ENCODE results near the gene MYRF.
A peak's percentile ranks its signal among the peaks of the same experiment; 100 is the strongest.

MYRF gene

DNA sequence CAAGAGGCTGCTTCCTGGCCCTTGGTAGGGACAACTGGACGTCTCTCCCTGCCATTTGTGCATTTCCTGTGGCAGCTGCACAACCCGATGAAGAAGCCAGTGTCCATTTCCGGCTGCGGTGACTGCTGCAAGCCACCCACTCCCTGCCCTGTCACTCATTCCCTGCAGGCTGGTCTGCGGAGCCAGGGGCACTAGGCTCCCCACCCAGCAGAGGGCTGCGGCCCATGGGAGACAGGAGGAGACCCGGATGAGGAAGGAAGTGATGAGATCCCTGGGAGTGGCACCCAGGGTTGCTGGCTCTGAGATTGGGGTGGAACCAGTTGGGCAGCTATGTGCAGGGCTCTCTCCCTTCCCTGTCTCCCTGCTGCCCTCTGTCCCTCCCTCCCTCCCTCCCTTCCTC, 10.0 kb upstream of the MYRF start:
- no peak for DNase-seq

DNA sequence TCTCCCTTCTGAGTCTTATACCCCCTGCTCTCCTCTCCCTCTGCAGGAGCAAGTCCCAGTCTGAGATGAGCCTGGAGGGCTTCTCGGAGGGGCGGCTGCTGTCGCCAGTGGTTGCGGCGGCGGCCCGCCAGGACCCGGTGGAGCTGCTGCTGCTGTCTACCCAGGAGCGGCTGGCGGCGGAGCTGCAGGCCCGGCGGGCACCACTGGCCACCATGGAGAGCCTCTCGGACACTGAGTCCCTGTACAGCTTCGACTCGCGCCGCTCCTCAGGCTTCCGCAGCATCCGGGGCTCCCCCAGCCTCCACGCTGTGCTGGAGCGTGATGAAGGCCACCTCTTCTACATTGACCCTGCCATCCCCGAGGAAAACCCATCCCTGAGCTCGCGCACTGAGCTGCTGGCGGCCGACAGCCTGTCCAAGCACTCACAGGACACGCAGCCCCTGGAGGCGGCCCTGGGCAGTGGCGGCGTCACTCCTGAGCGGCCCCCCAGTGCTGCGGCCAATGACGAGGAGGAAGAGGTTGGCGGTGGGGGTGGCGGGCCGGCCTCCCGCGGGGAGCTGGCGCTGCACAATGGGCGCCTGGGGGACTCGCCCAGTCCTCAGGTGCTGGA, 8.8 kb upstream of the MYRF start:
- no peak for DNase-seq

GRCh38 chr11:61744181-61744580, 8.3 kb upstream of the MYRF start:
- DNase-seq, result no peak

DNA sequence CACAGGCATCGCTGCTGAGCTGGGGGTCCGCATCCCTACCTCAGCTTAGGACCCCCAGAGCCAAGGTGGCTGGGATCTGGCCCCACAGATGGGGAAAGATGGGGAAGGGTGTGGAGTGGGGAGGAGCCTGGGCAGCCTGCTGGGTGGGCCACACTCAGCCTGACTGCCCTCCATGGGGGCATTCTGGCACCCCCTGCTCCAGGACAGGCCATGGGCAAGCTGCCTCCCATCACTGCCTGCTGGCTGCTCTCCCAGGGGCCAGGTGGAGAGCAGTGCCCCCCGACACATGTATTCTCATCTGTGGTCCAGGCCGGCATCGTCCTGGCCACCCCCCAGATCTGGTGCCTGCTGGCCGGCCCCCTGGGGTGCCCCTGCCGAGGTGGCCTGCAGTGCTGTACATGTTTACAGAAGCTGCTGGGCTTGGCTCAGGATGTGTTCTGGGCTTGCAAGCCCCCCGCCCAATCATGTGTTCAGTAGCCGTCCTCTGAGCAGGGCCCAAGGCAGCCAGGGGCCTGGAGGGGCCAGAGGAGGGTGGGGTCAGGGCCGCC, 7.8 kb upstream of the MYRF start:
- no peak for DNase-seq

- DNase-seq, result no peak
Measured at GRCh38 chr11:61745781-61746441, 6.5 kb upstream of the MYRF start.

DNA sequence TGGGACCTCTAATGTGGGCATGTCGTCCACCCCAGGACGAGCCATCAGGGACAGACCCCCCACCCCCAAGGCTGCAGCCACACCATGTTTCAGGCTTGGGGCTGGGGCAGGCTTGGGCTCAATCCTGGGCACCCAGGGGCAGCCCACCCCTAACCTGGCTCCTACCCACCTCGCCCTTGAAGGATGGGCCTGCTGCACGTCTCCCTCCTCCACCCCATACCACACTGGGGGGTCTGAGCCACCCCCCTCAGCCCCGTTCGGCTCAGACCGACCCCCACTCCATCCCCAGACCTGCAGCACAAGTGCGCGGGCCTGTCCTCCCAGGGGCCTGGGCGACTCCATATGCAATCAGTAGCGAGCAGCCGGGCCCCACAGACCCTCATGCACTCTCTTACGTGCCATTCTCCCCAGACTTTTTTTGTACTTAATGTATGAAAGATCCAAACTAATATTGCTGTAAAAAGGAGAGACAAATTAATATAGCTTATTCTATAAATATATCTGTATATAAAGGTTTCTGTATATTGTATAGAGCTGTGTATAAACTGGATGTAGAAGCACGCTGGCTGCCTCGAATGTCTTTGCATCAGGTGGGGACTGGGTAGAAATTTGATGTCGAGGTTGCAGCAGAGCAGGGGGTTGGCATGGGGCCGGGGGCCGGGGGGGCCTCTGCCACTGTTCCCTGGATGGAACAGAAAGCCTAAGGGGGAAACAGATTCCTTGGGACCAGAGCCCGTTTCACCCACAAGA, 5.8 kb upstream of the MYRF start:
- DNase-seq, result no peak

DNA sequence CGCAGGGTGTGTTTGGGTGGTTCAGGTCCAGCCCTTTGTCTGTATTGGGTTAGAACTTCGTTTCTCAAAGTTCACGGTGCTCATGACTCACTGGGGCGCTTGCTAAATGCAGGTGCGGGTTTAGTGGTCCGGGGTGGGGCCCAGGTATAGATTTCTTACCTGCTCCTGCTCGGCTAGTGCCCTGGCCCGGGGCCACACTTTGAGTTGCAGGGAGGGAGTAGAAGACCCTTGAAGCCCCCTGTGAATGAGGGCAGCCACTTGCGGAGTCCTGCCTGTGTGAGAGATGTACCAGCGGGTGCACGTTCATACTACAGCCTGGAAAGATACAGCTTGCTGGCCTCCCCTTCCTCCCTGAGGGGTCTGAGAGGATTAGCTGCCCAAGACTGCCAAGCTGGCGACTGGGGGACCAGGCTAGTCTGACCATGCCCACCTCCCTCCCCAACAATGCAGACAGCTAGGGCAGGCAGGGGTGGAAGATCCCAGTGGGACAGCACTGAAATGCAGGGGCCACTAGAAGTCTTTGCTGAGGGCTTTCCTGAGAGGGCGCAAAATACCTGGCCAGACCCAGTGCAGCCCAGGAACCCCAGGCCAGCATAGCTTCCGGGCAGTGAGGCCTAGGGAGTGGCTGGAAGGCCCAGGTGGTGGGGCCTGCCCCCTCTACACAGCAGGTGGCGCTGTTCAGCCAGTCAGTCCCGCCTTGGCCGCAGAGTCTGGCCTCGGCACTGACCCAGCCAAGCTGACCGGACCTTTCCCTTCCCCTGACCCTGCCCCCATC, 5.1 kb upstream of the MYRF start:
- peak; percentile 56 for DNase-seq

DNA sequence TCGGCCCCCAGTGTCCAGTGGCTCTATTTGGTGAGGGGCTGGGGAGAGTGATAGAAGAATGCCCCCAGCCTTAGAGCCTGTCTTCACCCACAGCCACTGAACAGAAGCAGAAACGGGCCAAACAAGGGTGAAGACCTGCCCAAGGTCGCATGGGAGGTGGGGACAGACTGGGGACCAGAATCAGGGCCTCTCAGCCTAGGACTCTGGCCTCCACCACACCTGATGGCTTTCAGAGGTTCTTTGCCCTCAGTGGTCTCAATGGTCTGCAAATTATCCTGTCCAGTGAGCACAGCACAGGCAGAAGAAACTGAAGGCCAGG, 4.5 kb upstream of the MYRF start:
- DNase-seq, result no peak

DNA sequence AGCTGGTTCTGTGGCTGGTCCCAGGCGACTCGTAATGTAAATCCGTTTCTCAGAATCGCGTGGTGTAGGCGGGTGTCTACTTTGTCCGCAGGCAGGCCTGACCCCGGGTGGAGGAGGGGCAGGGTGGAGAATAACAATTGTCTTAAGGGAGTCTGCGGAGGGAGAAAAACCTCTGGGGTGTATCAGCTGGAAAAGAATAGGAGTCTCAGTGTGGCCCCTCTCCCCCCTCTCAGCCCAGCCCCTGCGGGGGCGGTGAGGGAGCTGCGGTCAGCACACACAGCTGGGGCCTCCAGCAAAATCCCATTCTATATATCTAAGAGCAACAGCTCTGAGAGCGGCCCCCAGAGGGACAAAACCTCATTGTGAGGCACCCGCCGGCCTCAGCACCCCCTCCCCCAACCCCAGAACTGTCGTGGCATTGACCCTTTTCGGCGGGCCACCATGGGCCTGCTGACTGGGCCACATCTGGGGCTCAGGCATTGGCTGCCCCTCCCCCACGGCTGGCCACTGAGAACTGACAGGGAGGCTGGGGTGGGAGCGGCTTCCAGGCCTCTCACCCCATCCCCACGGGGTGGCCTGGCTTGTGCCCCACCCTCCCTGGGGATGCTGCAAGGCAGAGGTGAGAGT, 2.7 kb upstream of the MYRF start:
- DNase-seq, result no peak

DNA sequence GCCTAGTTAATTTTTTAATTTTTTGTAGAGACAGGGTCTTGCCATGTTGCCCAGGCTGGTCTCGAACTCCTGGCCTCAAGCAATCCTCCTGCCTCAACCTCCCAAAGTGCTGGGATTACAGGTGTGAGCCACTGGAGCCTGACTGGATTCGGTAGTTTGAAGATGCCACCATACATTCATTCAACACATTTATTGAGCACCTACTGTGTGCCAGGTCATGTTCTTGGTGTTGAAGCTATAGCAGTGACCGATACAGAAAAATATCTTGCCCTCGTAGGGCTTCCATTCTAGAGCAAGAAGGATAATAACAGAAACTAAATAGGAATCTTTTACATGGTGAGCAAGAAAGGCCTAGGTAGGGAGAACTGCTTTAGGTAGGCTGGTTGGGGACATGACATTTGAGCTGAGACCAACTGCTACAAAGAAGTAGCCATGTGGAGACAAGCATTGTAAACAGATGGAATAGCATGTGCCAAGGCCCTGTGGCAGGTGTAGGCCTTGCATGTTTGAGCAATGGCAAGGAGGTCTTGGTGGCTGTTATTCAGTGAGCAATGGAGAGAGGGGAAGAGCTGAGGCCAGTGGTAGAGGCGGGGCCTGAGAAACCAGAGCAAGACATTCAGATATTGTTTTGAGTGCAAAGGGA, 1.7 kb upstream of the MYRF start:
- no peak for DNase-seq

- no peak for DNase-seq
Measured at GRCh38 chr11:61751384-61751783, 1.1 kb upstream of the MYRF start.

DNA sequence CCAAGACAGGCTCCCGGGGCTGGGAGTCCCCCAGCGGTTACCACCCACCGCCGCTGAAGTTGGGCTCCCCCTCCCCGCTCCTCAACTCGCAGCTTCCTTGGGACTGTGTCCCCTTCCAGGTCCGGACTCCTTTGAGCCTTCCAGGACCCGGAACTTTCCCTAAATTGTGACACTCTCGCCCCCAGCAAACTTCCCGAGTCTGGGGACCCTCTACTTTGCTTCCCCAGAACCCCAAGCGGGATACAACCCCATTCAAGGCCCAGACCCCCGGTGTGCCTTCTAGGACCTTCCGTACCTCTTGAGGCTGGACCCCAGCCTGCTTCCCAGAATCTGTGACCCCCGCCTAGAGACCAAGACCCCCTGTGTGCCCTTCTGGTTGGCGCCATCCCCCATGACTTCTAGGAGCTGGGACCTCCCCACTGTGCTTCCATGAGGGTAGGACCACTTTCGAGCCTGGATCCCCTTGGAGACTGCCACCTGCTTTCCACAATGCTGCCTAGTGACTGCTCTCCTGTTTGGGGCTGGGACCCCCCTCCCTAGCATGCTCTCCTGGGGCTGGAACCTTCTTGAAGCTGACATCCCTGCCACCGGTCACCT, 587 bp downstream of the MYRF start:
- no peak for DNase-seq

DNA sequence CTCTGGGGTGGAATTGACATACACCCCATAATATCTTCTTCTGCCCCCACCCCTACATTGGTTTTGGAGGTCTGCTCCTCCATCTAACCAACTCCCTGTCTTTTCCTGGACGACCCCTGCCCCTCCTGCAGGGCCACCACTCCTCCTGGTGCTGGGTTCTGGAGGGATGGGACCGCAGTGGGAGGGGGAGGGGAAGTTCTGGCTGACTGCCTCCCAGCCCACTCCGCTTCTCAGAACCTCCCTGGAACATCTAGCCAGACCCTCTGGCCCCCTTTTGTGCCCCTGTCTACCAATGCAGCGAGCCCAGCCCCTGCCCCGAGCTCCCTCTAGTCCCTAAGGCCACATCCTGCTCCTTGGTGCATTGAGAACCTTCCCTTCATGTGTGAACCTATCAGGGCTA, 1.2 kb downstream of the MYRF start:
- no peak for DNase-seq

GRCh38 chr11:61754534-61755482, 2.4 kb downstream of the MYRF start:
- peak; percentile 49 for DNase-seq

GRCh38 chr11:61756147-61756451, 3.7 kb downstream of the MYRF start:
- no peak for DNase-seq

DNA sequence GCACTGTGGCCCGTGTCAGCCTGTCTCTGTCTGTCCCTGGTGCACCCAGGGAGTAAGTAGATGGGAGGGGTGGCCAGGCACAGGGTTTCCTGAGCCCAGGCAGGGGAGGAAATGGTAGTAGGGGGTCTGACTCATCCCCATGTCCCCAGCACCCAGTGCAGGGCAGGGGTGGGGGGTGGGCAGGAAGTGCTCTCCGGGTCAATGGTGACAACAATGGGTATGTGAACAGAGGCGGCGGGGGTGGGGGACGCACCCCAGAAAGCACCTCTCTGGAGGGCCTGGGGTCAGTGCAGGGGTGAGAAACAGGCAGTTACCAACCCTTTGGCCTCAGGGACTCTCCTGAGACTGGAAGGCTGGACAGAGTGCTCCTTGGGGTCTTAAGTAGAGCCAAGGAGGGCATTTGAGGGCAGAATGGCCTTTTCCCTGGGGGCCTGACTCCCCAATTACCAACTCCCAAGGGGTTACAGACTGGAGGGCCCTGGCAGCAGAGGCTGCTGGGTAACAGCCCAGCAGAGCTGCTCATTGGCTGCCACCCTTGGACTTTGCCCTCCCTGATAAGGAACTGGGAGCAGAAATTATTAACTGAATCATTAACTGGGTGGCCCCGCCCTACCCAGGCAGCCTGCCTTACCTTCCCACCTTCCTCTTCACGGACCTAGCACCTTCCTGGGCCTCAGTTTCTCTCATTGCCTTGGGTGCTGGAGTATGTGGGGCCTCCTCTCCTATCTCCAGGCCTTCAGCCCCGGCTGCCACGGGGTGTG, 4.2 kb downstream of the MYRF start:
- DNase-seq, result peak; percentile 64

GRCh38 chr11:61757213-61757862, 4.9 kb downstream of the MYRF start:
- no peak for DNase-seq

DNA sequence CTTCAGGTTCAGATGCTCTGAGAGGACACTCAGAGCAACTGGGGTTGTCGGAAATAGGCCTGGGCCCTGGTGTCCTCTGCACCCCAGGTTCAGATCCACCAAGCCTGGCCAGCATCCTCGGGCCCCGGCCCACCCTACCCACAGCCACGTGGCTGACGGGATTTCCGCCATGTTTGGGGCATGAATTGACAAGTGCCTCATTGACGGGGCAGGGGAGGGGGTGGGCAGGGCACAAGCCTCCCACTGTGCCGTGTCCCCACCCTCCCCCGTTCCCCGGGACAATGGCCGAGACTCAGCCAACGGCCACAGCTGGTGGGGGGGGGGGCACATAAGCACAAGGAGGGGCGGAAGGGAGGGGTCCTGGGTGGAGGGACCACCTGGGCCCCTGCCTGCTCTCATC, 8.5 kb downstream of the MYRF start:
- DNase-seq, result no peak

DNA sequence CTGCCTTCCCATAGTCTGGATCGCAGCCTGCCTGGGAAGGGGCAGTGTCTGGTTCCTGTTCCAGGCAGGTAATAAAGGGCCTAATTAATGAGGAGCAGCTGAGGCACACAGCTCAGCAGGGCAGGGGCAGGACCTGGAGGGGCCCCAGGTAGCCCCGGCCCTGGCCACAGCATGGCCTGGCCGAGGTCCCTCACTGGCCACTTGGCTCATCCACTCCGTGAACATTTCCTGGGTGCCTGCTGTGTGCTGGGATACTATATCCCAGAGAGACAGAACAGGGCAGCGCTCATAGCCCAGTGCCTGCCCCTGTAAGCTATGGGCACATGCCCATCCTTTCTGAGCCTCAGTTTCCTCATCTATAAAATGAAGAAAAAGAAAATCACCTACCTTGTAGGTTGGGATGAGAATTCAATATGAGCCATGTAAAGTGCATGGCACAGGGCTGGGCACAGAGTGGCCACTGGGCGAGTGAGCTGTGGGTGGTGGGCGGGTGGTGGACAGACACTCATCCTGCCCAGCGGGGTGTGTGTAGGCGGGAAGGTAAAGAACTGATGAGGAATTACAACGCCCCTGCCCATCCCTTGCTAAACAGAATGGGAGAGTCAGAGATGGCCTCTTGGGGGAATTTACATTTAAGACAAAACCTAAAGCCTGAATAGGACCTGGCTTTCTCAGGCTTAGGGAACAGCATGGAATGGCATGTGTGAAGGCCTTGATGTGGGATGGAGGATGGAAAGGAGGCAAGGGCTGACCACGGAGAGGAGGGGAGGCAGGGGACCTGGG, 9.2 kb downstream of the MYRF start:
- DNase-seq, result no peak
